GM13976 (cell line): ENCODE results near the gene C11orf68.
A peak's percentile ranks its signal among the peaks of the same experiment; 100 is the strongest.

Experiments used
- DNase-seq: peaks from one replicate; pipeline ENCODE4 v3.0.0; 2012; ENCODE audit warnings: low spot score
- in situ Hi-C: fragments of 300-500 bp; cut with MboI; formaldehyde crosslinking; loops from one replicate; pipeline ENCODE4 v1.12.0; 2022; ENCODE audit warnings: low sequenced_read_pairs, mixed read lengths, inconsistent platforms; ENCODE audit not compliant: unreplicated experiment
- TF ChIP-seq, protein P1 (sequence below): IDR thresholded peaks from 2 replicates; pipeline ENCODE4 v1.5.1; 2012; ENCODE audit warnings: borderline replicate concordance, mild to moderate bottlenecking; ENCODE audit not compliant: insufficient read depth; ENCODE audit errors: extremely low read depth, missing control alignments, control extremely low read depth

The C11orf68 gene

DNA sequence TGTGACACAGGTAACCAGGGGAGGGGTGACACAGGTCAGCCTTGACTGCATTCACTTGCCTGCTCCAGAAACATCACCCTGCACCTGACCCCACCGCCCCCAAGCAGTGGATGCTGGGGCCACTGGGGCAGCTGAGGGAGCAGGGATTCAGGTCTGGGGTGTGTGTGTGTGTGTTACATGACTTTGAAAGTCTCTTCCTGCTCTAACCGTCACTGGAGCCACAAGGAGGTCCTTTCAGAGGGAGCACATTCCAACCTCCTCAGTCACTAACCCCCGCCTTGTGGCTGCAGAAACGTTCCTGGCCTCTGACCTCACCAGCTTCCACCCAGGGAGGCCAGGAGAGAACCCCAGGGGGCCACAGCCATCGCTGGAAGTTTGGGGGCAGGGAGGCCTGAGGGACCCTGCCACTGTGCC is 15.8 kb downstream of the C11orf68 start:
- TF ChIP-seq, protein P1, sequence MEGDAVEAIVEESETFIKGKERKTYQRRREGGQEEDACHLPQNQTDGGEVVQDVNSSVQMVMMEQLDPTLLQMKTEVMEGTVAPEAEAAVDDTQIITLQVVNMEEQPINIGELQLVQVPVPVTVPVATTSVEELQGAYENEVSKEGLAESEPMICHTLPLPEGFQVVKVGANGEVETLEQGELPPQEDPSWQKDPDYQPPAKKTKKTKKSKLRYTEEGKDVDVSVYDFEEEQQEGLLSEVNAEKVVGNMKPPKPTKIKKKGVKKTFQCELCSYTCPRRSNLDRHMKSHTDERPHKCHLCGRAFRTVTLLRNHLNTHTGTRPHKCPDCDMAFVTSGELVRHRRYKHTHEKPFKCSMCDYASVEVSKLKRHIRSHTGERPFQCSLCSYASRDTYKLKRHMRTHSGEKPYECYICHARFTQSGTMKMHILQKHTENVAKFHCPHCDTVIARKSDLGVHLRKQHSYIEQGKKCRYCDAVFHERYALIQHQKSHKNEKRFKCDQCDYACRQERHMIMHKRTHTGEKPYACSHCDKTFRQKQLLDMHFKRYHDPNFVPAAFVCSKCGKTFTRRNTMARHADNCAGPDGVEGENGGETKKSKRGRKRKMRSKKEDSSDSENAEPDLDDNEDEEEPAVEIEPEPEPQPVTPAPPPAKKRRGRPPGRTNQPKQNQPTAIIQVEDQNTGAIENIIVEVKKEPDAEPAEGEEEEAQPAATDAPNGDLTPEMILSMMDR: no peak
- DNase-seq: no peak
- in situ Hi-C loops: no loop called here

DNA sequence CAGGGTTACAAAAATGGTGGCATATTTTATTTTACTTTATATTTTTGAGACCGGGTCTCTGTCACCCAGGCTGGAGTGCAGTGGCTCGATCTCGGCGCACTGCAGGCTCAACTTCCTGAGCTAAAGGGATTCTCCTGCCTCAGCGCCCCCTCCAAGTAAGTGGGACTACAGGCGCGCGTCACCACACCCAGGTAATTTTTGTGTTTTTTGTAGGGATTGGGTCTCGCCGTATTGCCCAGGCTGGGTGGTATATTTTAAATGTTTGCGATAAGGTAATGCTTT is 18.0 kb downstream of the C11orf68 start:
- DNase-seq: no peak
- TF ChIP-seq, protein P1: no peak
- in situ Hi-C loops: no loop called here

DNA sequence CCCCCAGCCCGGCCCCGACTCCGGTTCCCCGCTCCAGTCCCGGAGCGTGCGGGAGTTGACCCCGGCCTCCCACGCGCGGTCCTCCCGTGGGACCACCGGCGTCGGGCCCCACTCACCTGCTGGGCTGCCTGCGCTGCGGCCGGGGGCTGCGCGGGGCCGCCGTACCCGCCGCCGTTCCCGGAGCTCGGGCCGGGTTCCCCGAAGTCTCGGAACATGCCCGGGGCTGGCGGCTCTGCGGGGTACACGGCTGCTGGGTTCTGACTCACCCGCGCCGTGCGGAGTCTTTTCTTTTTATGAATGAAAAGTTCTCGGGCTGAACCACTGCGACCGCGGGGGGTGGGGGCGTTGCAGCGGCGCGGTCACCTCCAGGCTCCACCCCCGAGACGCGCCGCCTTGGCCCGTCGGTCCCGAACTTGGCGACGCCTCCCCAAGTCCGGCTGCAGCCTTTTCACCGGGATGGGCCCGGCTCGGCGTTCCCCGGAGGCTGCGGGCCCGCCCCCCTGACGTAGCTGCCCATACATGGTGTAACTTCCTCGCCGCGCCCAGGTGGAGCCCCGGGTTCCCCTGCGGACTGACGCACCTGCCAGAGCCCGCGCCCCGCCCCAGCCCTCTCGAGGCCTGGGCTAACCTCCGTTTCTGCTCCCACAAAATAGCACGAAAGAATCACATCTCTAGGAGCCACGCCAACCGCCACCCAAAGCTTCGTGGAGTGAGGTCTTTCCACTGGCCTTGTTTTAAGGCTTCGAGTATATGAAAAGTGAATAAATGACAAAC is 18.6 kb downstream of the C11orf68 start, which contains the start of gene FOSL1:
TSS of gene FOSL1 (minus strand) at position 264 of the 774 bp plus-strand sequence. CDS start at position 215, 49 bp downstream.
- in situ Hi-C loops: no loop called here
- DNase-seq: peak; percentile 93
- TF ChIP-seq, protein P1: no peak

DNA sequence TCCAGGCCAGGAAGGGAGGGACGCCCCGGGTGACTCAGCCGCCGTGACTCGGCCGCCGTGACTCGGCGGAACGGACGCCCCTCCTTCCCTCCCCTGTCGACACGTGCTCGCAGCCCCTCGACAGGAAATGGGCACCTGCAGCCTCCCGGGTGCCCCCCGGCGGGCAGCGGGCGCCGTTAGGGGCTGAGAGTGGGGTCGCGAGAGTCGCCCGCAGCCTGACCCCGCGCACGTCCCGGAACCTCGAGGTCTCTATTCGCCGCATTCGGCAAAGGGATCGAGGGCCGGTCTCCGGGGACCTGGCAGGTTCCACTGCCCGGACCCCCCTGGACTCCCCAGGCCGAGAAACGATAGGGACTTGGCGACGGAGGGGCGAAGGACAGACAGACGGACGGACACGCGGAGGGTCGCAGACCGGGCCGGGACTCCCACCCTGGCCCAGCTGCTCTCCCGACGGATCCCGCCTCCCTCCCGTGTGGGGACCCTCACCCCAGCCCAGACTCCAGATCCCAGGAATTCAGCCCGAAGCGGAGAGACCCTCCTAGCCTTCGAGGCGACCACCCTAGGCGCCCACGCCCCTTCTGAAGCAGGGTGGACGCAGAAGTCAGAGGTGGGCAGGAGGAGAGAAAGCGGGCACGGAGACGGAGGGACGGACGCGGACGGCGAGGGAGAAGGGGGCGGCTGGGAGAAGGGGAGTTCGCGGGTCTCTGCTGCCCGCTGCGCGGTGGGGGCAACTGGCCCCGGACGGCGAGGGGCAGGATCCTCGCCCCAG is 19.3 kb downstream of the C11orf68 start:
- in situ Hi-C loops: no loop called here
- peak; percentile 65 for DNase-seq
- TF ChIP-seq, protein P1: no peak

DNA sequence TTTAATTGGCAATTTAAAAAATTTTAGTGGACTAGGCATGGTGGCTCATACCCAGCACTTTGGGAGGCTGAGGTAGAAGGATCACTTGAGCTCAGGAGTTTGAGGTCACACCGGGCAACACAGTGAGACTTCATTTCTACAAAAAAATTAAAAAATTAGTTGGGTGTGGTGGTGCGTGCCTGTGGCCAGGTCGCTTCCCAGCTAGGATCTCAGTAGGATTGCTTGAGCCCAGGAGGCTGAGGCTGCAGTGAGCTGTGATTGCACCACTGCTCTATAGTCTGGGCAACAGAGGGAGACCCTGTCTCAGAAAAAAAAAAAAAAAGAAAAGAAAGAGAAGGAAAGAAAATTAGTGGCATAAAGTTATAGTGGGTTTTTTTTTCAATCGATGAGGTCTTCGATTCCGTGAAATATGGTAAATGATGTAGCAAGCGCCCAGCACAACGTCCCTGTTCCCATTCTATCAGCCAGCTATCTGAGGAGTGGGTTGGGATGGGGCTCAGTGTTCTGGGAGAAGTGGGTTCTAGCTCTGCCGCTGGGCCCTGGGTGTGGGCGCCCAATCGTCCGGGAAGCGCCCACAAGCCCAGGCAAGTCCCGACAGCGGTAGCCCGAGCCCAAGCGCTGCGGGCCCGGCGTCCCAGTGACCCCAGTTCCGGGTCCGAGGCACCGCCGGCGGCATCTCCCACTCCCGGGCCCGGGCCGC is 20.1 kb downstream of the C11orf68 start:
- TF ChIP-seq, protein P1: no peak
- in situ Hi-C loops: no loop called here
- DNase-seq: no peak

DNA sequence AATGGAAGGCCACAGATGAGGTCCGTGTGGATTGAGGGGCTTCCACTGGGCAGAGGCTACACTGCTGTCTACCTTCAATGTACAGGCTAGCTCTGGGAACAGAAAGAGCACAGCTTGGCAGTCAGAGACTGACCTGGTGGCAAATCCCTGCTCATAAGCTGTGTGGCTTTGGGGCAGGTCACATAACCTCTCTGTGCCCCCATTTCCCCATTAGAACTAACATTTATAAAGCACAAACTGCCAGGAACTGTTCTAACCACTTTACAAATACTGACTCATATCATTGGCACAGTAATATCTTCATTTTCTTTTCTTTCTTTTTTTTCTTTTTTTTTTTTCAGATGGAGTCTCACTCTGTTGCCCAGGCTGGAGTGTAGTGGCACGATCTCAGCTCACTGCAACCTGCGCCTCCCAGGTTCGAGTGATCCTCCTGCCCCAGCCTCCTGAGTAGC is 21.8 kb downstream of the C11orf68 start:
- TF ChIP-seq, protein P1: no peak
- DNase-seq: no peak
- in situ Hi-C loops: no loop called here
